Measurements from ENCODE around the gene GRIK2.

The GRIK2 gene

GRCh38 chr6:101462576-101462975 is 69.1 kb downstream of the GRIK2 start:
- no peak for DNase-seq

GRCh38 chr6:101465863-101466262 is 72.4 kb downstream of the GRIK2 start:
- no peak for DNase-seq

GRCh38 chr6:101477436-101477835 is 83.9 kb downstream of the GRIK2 start:
- no peak for DNase-seq

- no peak for DNase-seq
Observed at GRCh38 chr6:101478891-101479290, 85.4 kb downstream of the GRIK2 start.

- DNase-seq = no peak
Observed at GRCh38 chr6:101482606-101483005, 89.1 kb downstream of the GRIK2 start.

- DNase-seq = no peak
Observed at GRCh38 chr6:101484781-101485180, 91.3 kb downstream of the GRIK2 start.

GRCh38 chr6:101486124-101486523 is 92.6 kb downstream of the GRIK2 start:
- no peak for DNase-seq

GRCh38 chr6:101486726-101487125 is 93.2 kb downstream of the GRIK2 start:
- no peak for DNase-seq

GRCh38 chr6:101489456-101489855 is 95.9 kb downstream of the GRIK2 start:
- no peak for DNase-seq

- DNase-seq = no peak
Observed at GRCh38 chr6:101490857-101491256, 97.3 kb downstream of the GRIK2 start.

- no peak for DNase-seq
Observed at GRCh38 chr6:101502818-101503217, 109.3 kb downstream of the GRIK2 start.

- DNase-seq = no peak
Observed at GRCh38 chr6:101509536-101509935, 116.0 kb downstream of the GRIK2 start.

- no peak for DNase-seq
Observed at GRCh38 chr6:101513181-101513580, 119.7 kb downstream of the GRIK2 start.

- DNase-seq = no peak
Observed at GRCh38 chr6:101516578-101516977, 123.1 kb downstream of the GRIK2 start.

GRCh38 chr6:101517632-101518031 is 124.1 kb downstream of the GRIK2 start:
- DNase-seq = no peak

GRCh38 chr6:101522254-101522653 is 128.7 kb downstream of the GRIK2 start:
- no peak for DNase-seq

- DNase-seq = no peak
Observed at GRCh38 chr6:101527467-101527866, 134.0 kb downstream of the GRIK2 start.

GRCh38 chr6:101528801-101529200 is 135.3 kb downstream of the GRIK2 start:
- DNase-seq = no peak

GRCh38 chr6:101531538-101531937 is 138.0 kb downstream of the GRIK2 start:
- no peak for DNase-seq

- no peak for DNase-seq
Observed at GRCh38 chr6:101534386-101534785, 140.9 kb downstream of the GRIK2 start.

- no peak for DNase-seq
Observed at GRCh38 chr6:101534821-101535220, 141.3 kb downstream of the GRIK2 start.

- DNase-seq = no peak
Observed at GRCh38 chr6:101537753-101538316, 144.3 kb downstream of the GRIK2 start.

- no peak for DNase-seq
Observed at GRCh38 chr6:101539510-101540245, 146.2 kb downstream of the GRIK2 start.

GRCh38 chr6:101541894-101542293 is 148.4 kb downstream of the GRIK2 start:
- no peak for DNase-seq

- DNase-seq = no peak
Observed at GRCh38 chr6:101543796-101544195, 150.3 kb downstream of the GRIK2 start.

Measured in hippocampal formation (tissue), 2 donors.